Measurements from ENCODE around the gene FBXO36. TPM values are rescaled to one million over a fixed set of nuclear protein-coding genes. Genes with fewer than 3 reads are reported as not detected.

The FBXO36 gene
- total RNA-seq, 2 donors from 2014 or later, result 5.6 to 8.4 TPM

GRCh38 chr2:229901819-229902218 is 20.5 kb upstream of the FBXO36 start:
- H3K9me3 ChIP-seq, result no peaks in the 10 kb centered on the region
- H3K36me3 ChIP-seq, result no peaks in the 10 kb centered on the region
- no peaks in the 10 kb centered on the region for H3K4me1 ChIP-seq (replicated peaks)
- intact Hi-C loops (cut with DNase I), result no loop called here
- no peak overlapping the region for H3K4me3 ChIP-seq
- WGBS, result 58% methylated on average over 3 of the region's 3 CpGs
- no peak for DNase-seq (ENCODE audit: low spot score)
- H3K27ac ChIP-seq, result no peak overlapping the region
- TF ChIP-seq POLR2AphosphoS5 (IDR thresholded peaks at IDR 0.05), result no peak
- no peak for TF ChIP-seq POLR2A (IDR thresholded peaks at IDR 0.05)
- TF ChIP-seq, protein P1, sequence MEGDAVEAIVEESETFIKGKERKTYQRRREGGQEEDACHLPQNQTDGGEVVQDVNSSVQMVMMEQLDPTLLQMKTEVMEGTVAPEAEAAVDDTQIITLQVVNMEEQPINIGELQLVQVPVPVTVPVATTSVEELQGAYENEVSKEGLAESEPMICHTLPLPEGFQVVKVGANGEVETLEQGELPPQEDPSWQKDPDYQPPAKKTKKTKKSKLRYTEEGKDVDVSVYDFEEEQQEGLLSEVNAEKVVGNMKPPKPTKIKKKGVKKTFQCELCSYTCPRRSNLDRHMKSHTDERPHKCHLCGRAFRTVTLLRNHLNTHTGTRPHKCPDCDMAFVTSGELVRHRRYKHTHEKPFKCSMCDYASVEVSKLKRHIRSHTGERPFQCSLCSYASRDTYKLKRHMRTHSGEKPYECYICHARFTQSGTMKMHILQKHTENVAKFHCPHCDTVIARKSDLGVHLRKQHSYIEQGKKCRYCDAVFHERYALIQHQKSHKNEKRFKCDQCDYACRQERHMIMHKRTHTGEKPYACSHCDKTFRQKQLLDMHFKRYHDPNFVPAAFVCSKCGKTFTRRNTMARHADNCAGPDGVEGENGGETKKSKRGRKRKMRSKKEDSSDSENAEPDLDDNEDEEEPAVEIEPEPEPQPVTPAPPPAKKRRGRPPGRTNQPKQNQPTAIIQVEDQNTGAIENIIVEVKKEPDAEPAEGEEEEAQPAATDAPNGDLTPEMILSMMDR (IDR thresholded peaks at IDR 0.05), result no peak
- H3K27me3 ChIP-seq (replicated peaks; ENCODE audit: insufficient read depth), result no peaks in the 10 kb centered on the region

- no peak for DNase-seq (ENCODE audit: low spot score)
- TF ChIP-seq, protein P1 (IDR thresholded peaks at IDR 0.05), result no peak
- TF ChIP-seq POLR2A (IDR thresholded peaks at IDR 0.05), result no peak
- TF ChIP-seq POLR2AphosphoS5 (IDR thresholded peaks at IDR 0.05), result no peak
- no peak overlapping the region for H3K4me3 ChIP-seq
- H3K4me1 ChIP-seq (replicated peaks), result no peaks in the 10 kb centered on the region
- no peaks in the 10 kb centered on the region for H3K27me3 ChIP-seq (replicated peaks; ENCODE audit: insufficient read depth)
- no peak overlapping the region for H3K27ac ChIP-seq
- H3K36me3 ChIP-seq, result no peaks in the 10 kb centered on the region
- intact Hi-C loops (cut with DNase I), result no loop called here
- no peaks in the 10 kb centered on the region for H3K9me3 ChIP-seq
- 71% methylated on average over 3 of the region's 3 CpGs for WGBS
These were observed 19.3 kb upstream of the FBXO36 start for GRCh38 chr2:229903037-229903436.

- intact Hi-C loops (cut with DNase I), result no loop called here
- H3K9me3 ChIP-seq, result no peaks in the 10 kb centered on the region
- WGBS, result 83% methylated on average over 2 of the region's 2 CpGs
- H3K27ac ChIP-seq, result no peak overlapping the region
- no peaks in the 10 kb centered on the region for H3K36me3 ChIP-seq
- no peaks in the 10 kb centered on the region for H3K4me1 ChIP-seq (replicated peaks)
- no peak overlapping the region for H3K4me3 ChIP-seq
- no peak for DNase-seq (ENCODE audit: low spot score)
- no peaks in the 10 kb centered on the region for H3K27me3 ChIP-seq (replicated peaks; ENCODE audit: insufficient read depth)
- TF ChIP-seq, protein P1 (IDR thresholded peaks at IDR 0.05), result no peak
- TF ChIP-seq POLR2AphosphoS5 (IDR thresholded peaks at IDR 0.05) (no peak), POLR2A (IDR thresholded peaks at IDR 0.05) (no peak)
These were observed 16.7 kb upstream of the FBXO36 start for GRCh38 chr2:229905601-229906000.

DNA sequence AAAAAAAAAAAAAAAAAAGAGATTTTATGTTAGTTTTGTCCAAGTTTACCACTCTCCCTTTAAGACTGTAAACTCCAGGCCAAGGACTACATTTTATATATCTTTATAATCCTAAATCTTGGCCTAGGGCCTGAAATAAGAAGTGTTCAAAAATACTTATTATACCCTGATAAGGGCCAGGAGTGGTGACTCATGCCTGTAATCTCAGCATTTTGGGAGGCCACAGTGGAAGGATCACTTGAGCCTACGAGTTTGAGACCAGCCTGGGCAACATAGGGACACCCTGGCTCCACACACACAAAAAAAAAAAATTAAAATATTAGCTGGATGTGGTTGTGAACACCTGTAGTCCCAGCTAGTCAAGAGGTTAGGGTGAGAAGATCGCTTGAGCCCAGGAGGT is 13.2 kb upstream of the FBXO36 start:
- Histone ChIP-seq H3K27me3 (replicated peaks; ENCODE audit: insufficient read depth) (no peaks in the 10 kb centered on the region), H3K36me3 (no peaks in the 10 kb centered on the region), H3K9me3 (no peaks in the 10 kb centered on the region), H3K27ac (no peak overlapping the region), H3K4me3 (no peak overlapping the region), H3K4me1 (replicated peaks) (no peaks in the 10 kb centered on the region)
- DNase-seq (ENCODE audit: low spot score), result no peak
- TF ChIP-seq, protein P1 (IDR thresholded peaks at IDR 0.05), result no peak
- TF ChIP-seq POLR2AphosphoS5 (IDR thresholded peaks at IDR 0.05) (no peak), POLR2A (IDR thresholded peaks at IDR 0.05) (no peak)
- WGBS, result 82% methylated on average over 2 of the region's 2 CpGs
- intact Hi-C loops (cut with DNase I), result no loop called here

DNA sequence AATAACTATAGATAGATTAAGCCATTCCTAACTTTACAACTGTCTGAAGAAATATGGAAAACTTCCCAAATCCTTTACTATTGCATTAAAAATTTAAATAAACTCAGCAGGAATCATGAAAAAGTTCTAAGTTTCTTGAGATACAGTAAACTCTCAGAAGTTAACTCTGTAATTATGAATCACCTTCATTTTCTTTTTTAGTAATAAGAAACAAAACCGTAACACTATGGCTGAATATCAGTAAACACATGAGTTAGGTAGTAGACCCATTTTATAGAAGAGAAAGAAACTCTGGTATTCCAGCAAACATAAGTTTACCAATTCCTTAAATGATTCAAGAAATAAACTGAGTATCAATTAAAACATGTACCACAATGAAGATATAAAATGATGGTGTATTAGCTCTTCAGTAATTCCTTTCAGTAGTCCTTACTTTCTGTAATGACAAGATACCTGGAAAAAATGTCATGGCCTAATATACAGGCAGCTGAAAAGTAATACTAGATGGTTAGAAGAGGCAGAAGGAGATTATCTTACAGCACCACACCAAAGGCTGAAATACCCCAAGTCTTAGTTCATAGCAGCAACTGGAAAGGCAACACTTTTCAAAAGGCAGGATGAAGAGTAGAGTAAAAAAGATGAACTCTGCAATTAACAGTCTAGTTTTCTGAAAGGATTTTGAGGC is 12.0 kb upstream of the FBXO36 start:
- Histone ChIP-seq H3K36me3 (no peaks in the 10 kb centered on the region), H3K27me3 (replicated peaks; ENCODE audit: insufficient read depth) (no peaks in the 10 kb centered on the region), H3K27ac (no peak overlapping the region), H3K4me3 (no peak overlapping the region), H3K4me1 (replicated peaks) (no peaks in the 10 kb centered on the region), H3K9me3 (no peaks in the 10 kb centered on the region)
- intact Hi-C loops (cut with DNase I), result no loop called here
- DNase-seq (ENCODE audit: low spot score), result no peak
- TF ChIP-seq POLR2AphosphoS5 (IDR thresholded peaks at IDR 0.05), result no peak
- TF ChIP-seq POLR2A (IDR thresholded peaks at IDR 0.05), result no peak
- TF ChIP-seq, protein P1 (IDR thresholded peaks at IDR 0.05), result no peak
- 94% methylated on average over 1 of the region's 1 CpG for WGBS

Measured in prostate gland (tissue), 2 donors.